ENCODE measurements around the gene TEX44.
"Not testable (repeated sequence)": the region's sequence is repeated elsewhere in the genome, so short reads cannot be mapped to it uniquely, and the experiment has no call there.

Gene TEX44

DNA sequence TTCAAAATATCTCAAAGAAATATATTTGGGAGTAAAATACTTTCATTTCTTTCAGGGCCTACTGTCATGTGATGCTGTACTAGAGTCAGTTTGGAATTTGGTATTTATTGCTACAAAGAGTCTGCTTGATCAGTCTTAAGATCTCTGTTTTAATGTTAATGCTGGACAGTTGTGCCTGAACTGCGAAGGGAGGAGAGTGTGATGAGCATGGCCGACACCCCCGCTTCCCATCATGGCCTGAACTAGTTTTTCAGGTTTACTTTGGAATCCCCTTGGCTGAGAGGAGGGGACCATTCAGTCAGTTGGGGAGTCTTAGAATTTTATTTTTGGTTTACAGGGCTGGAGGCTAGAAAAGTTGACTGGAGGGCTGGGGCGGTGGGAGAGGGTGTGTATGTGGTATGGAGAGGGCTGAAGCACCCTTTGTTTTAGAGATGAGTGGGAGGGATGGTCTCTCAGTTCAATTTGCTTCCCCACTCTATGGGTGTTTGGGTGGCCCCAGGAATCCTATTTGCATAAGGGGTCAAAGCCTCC is 20.9 kb upstream of the TEX44 start:
- DNase-seq (ENCODE audit: low read depth): no peak

- DNase-seq (ENCODE audit: low read depth): no peak
Observed at GRCh38 chr2:231573096-231573495, 19.6 kb upstream of the TEX44 start.

GRCh38 chr2:231573698-231574421 is 18.8 kb upstream of the TEX44 start:
- no peak for DNase-seq (ENCODE audit: low read depth)

- no peak for DNase-seq (ENCODE audit: low read depth)
Observed at GRCh38 chr2:231575612-231576256, 16.9 kb upstream of the TEX44 start.

DNA sequence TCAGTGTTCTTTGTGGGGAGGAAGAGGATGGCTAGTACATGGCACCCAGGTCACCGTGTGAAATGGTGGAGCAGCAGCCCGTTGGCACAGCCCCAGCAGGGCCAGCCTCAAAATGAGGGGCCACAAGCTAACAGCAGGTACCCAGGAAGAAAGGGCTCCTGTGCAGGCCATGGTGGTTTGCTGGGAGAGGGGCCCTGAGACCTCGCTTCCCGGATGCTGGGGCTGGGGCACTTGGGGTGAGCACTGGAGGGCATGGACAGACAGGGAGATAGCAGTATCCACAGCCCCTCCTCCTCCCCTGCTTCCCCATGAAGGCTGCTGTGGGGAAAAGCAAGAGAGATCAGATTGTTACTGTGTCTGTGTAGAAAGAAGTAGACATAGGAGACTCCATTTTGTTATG is 16.2 kb upstream of the TEX44 start:
- DNase-seq (ENCODE audit: low read depth): no peak

- not testable (repeated sequence) for DNase-seq (ENCODE audit: low read depth)
Observed at GRCh38 chr2:231578655-231579054, 14.0 kb upstream of the TEX44 start.

- DNase-seq (ENCODE audit: low read depth): no peak
Observed at GRCh38 chr2:231579560-231579959, 13.1 kb upstream of the TEX44 start.

GRCh38 chr2:231581328-231581727 is 11.3 kb upstream of the TEX44 start:
- DNase-seq (ENCODE audit: low read depth): no peak

GRCh38 chr2:231583982-231584381 is 8.7 kb upstream of the TEX44 start:
- DNase-seq (ENCODE audit: low read depth): no peak

DNA sequence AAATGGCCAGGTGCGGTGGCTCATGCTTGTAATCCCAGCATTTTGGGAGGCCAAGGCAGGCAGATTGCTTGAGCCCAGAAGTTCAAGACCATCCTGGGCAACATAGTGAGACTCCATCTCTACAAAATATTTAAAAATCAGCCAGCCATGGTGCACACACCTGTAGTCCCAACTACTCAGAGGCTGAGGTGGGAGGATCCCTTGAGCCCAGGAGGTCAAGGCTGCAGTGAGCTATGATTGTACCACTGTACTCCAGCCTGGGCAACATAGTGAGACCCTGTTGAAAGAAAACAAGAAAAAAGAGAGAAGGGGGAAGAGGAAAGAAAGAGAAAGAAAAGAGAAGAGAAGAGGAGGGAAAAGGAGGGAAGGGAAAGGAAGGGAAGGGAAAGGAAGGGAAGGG is 4.9 kb upstream of the TEX44 start:
- DNase-seq (ENCODE audit: low read depth): not testable (repeated sequence)

DNA sequence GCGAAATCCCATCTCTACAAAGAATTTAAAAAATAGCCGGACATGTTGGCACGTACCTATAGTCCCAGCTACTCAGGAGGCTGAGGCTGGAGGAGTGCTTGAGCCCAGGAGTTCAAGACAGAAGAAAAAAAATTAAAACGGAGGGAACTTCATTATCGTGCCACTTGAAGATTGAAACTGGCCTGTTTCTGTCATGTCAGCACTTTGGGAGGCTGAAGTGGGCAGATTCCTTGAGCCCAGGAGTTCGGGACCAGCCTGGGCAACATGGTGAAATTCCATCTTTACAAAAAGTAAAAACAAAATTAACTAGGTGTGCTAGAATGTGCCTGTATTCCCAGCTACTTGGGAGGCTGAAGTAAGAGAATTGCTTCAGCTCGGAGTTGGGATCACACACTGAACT is 3.0 kb upstream of the TEX44 start:
- no peak for DNase-seq (ENCODE audit: low read depth)

DNA sequence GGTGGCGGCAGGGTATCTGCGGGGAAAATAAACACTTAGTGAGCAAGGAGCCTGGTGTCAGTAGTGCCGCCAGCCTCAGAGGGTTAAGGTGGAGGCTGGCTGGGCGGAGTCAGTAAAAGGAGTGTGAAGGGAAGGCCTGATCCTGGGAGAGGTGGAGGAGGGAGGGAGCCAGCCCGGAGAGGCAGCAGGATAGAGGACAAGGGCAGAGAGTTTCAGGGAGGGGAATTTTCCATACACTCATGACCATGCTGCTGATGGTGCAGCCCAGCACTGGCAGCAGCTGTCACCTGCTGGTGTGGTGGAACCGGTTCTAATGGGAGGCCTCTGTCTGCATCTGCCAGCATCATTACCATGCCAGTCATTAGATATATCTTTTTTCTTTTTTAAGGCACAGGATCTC is 2.0 kb upstream of the TEX44 start:
- no peak for DNase-seq (ENCODE audit: low read depth)

- DNase-seq (ENCODE audit: low read depth): no peak
Observed at GRCh38 chr2:231593666-231594065, 1.0 kb downstream of the TEX44 start.

DNA sequence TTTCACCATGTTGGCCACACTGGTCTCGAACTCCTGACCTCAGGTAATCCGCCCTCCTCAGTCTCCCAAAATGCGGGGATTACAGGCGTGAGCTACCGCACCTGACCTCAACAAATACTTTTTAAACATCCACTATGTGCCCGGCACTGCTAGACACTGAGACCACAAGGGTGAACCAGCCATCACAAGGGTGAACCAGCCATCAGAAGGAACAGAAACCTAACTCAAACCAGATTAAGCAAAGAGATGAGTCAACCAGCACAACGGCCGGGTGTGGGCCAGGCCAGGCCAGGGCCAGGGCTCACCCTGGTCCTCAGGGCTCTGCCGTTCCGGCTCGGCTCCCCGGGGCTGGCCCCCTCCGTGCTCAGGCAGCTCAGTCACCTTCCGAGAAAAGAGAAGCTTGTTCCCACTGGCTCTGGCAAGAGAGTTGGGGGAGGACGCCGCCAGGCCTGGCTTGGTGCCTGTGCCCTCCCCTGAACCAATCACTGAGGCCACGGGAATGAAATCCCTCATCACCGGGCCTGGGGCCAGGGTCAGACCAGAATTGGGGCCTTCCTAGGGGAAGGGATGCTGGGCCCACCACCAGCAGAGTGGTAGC is 4.4 kb downstream of the TEX44 start:
- DNase-seq (ENCODE audit: low read depth): peak; percentile 54

DNA sequence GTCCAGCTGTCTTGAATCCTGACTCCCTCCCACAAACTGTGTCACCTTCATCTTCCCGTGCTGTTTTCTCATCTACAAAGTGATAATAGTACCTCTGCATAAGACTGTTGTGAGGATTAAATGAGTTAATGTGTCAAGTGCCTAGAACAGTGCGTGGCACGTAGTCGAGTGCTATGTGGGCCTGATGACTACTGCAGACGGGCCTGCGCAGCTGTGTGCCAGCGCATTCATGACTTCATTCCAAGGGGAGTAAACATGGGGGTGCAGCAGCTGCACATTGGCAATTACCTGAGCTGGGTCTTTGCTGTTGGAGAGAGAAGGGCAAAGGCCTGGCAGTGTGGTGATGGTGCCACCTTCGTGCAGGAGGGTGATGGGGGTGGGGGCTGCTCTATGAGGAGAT is 5.0 kb downstream of the TEX44 start:
- DNase-seq (ENCODE audit: low read depth): no peak

DNA sequence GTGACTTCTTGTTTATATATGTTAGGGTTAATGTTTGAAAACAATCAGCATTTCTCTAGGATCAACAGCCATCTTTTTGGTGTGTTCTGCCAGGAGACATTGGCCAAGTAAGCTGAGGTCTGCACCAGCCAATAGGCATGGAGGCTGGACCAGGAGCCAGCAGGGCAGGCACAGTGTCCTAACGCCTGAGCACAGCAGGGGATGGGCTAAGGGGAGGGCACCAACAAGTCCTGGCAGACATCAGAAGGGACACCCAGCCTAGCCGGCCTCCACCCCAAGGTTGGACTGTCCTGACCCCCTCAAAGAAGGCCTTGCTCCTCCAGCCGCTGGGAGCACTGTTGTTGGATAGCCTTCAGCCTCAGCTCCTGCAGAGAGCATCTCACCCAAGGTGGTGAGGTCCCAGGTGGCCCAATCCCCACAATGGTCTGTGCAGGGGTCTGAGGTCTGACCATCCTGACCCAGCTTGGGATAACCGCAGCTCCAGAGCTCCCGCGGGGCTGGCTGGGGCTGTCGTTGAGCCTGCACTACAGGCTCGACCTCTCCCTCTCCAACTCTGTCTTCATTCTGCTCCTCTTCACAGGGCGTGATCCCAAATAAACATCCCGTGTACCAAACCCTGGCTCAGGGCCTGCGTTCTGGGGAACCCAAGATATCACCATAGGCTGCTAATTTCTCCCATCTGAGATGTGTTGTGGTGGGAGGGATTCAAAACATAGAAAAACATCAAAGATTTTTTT is 8.1 kb downstream of the TEX44 start:
- no peak for DNase-seq (ENCODE audit: low read depth)

DNA sequence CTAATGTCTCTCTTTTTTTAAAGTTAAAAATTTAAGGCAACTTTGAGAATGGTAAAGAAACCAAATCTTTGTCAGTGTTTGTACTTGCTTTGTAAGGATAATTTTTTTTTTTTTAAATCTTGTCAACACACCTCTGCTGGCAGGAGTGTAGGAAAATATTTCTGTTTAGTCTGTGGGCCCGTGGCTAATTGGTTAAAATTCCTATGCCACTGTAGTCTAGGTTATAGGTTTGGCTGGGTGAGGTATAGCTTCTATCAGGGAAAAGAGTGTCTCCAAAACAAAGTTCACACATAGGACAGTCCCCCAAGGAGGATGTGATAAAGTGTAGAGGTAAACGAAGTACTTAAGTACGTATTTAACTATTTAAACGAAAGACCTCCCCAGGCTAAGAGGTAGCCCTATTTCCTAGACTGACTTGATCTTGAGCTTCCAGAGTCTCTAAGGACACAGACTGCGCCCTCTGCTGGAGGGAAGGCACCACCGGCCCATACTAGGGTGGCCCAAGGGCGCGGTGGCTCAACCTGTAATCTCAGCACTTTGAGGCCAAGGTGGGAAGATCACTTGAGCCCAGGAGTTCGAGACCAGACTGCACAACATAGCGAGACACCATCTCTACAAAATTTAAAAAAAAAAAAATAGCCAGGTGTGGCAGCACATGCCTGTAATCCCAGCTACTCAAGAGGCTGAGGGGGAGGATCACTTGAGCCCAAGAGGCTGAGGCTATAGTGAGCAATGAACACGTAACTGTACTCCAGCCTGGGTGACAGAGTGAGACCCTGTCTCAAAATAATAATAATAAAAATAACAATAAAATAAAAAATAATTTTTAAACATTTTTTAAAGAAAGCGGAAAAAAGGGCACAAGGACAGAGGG is 8.9 kb downstream of the TEX44 start:
- DNase-seq (ENCODE audit: low read depth): peak; percentile 74

DNA sequence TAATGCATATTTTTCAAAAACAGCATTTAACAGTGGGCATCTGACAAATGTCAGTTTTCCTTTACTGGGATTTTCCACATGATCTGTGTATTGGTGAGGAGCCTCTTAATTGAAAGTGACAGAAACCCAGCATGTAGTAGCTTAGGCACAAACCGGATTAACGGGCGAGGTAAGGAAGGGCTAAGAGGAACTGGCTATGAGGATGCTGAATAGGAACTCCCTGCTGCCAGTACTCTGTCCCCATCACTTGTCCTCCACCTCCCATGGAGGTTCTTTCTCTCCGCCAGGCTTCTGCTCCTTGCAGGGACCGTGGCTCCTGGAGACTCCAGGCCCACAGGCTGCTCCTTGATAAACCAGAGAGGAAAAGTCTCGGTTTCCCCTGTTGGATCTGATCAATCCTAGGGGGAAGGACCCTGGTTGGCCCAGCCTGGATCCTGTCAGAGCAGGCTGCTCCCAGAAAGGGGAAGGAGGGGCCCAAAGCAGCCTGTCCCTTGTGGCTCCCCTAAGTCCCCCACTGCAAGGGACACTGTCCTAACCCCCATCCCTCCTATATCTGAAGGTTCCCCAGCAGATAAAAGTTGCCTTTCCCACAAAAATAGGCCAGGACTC is 10.3 kb downstream of the TEX44 start:
- DNase-seq (ENCODE audit: low read depth): no peak

GRCh38 chr2:231604101-231604684 is 11.5 kb downstream of the TEX44 start:
- no peak for DNase-seq (ENCODE audit: low read depth)

DNA sequence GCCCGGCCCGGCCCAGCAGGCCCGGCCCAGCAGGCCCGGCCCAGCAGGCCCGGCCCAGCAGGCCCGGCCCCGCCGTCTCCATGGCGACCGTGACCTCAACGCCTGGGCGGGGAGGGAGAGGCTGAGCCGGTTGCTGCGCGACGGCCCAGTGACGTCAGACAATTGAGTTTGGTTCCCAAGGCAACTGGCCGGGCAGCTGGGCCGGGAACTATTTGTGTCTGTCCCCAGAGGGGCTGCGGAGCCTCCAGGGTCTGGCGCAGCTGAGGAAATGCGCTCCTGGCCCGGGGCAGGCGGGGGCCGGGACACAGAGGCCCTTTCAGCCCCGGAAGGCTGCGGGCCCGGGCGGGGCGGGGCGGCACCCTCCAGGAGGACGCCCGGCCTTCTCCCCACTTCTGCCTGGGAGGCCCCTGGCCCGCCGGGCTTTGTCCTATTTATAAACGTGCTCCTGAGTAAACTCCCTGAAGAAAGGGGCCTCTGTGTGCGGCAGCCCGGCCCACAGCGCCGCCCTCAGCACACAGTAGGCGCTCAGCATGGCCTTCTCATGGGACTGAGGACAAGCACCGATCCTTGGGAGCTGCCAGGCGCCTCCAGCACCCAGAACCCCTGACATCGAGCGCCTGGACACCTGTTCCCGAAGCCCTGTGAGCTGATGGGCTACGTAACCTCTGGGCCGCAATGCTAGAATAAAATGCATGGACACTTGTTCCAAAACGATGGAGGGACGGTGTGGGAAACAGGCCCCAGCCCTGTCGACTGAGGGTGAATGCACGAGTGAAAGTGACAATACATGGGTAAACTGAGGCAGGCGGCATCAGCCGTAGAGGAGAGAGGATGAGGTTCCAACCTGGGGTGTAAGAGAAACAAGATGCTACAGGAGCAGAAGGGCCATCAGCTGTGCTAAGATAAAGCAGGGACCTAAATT is 12.3 kb downstream of the TEX44 start:
- peak; percentile 97 for DNase-seq (ENCODE audit: low read depth)

Measured in EH (cell line).